ENCODE data around the gene NALCN.

The NALCN gene

DNA sequence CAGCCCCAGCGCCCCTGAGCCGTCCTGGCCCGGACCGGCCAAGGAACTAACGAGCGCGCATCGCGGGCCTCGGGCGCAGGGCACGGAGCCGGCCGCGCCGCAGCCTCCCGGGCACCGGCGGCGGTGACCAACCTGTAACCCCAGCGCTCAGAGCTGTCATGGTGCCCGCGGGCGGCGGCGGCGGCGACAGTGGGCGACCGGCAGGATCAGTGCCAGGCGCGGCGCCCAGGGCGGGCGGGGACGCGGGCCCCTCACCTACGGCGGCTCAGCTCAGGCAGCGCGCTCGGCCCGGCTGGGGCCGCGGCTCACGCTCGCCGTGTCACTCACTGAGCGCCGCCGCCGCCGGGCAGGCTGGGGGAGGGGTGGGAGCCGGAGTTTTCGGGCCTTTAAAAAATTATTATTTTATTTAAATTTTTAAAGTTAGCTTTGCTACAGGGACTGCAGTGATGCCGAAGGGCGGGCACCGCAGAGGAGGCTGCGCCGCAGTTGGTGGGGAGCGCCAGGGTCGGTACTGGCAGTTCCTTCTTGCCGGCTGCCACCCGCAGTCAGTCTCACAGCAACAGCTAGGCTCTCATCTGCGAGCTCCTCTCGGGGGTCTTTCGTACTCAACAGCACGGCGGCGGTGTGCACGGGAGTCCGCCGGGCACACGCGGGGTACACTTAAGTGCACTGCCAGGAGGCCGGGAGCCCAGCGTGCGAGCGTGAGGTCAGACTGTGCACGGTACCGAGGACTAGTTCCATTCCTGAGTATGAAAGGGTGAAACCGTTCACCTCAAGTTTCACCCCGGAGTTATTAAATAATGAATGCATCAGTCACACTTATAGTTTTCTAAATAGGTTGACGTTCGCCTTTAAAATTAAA lies at the start of gene NALCN:
Gene NALCN, minus strand, starts transcription at position 328 of the 862 bp plus-strand sequence. CDS start 17,382 bp downstream, outside the sequence.
- DNase-seq (ENCODE audit: low read depth), result no peak

DNA sequence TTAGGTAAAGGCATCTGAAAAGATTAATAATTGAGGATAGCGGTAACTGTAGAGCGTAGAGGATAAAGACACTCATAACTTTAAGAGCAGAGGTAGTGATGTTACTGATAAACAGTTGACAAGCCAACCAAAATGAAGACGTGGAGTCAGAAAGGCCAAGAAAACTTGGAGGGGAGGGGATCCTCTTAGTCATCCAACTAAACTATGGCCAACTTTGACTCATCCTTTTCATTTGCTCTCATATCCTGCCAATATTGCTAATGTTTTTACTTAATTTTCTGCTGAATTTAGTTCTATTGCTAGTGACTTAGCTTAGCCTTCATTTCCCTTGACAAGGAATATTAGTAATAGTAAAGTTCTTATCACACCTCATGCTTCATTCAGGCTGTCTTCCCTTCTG lies 49.6 kb upstream of the NALCN start:
- DNase-seq (ENCODE audit: low read depth), result no peak

DNA sequence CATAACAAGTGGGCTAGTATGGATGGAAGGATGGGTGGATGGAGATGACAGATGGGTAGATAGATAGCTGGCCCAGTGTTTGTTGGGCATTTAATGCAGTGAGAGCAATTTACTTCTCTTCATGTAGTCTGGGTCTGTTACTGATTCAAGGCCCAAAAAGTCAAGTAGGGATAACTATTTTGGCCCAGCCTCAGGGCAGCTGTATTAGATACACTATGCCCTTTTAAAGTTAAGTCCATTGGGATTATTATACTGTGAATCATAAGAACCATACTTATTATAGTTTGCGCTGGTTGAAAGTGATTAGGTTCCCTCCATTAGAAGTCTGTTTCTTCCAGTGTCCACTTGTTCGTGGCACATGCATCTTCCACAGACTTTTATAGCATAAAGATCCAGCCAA lies 40.9 kb upstream of the NALCN start:
- DNase-seq (ENCODE audit: low read depth), result no peak

DNA sequence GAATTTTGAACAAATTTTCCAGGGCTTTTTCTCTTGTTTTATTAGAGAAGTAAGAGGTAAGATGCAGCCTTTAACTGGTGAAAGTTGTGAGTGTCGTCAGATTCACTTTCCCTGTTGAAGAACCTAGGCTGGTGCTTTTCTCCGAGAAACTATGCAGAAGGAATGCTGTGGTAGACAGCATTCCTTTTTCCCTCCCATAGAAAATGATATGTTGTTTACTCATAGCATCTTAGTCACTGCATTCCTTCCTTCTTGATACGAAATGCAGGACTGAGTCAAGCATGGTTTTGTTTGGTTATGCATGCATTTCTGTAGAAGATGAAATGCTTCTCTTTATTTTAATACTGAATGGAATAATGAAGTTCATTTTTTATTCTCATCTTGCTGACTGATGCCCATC lies 39.6 kb upstream of the NALCN start:
- no peak for DNase-seq (ENCODE audit: low read depth)

DNA sequence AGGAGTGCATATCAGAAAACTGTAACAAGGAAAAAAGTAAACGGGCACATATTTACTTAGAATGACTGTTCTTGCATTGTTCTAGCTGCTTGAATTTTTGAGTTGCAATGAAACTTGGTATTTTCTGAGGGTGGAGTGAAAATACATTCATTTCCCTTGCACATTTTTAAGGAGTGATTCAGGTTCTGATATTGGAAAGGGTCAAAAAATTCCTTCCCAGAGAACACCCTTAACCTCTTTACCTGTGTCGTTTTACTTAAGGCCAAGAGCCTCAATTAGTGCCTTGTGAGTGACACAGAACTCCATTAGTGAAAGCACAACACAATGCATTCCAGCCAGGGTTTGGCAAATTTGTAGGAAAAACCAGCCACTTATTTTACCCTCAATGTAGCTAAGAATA lies 38.5 kb upstream of the NALCN start:
- no peak for DNase-seq (ENCODE audit: low read depth)

DNA sequence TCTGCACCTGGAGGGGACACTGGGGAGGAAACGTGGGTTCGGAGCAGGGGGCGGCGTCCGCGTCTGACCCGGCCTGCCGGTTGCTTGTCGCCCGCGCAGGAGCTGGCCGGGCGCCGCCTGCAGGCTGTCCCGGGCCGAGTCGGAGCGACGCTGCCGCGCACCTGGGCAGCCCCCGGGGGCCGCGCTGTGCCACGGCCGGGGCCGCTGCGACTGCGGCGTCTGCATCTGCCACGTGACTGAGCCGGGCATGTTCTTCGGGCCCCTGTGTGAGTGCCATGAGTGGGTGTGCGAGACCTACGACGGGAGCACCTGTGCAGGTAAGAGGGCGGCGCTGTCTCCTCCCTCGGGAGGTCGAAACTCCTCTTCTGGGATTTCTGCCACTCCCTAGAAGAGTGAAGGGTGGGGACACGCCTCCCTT lies 37.5 kb upstream of the NALCN start:
- DNase-seq (ENCODE audit: low read depth), result no peak

DNA sequence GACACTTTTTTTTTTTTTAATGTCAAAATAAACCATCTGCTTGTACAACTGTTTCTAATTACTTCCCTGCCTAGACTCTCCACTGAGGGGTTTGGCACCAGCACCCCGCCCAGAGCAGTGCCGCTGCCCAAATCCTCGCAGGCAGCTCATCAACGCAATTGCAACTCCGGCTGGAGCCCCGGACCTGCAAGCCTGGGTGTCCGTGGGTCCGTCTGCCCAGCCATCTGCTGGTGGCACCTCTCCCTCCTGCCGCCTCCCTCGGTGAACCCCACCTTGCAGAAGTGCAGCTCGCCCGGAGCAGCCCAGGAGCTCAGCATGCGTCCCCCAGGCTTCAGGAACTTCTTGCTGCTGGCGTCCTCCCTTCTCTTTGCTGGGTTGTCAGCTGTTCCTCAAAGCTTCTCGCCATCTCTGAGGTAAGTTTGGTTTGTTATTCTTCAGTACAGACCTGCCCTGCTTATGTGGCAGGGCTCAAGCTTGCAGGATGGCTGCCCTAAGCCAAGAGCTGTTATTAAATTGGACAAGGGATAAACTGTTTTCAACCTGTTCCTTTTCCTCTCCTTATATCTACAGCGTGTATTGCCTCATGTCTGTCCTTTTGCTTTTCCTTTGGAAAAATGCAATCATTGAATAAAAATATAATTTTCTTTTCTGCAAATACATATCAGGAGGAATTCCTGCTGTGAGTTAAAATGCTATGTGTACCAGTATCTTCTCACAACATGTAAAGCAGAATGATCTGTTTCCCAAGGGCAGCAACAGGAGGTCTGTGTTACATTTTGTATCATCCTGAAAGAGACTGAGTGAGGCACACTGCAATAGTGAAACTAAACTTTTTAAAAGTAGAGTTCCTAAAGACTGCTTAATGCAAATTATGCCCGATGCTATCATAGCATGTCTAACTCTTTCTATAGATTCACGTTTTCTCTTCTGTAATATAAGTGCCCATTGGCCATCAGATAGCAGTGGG lies 36.5 kb upstream of the NALCN start, which contains the start of gene ITGBL1:
Gene ITGBL1, plus strand, starts transcription at position 157 of the 967 bp plus-strand sequence. Its CDS starts 159 bp downstream, at position 316.
- no peak for DNase-seq (ENCODE audit: low read depth)

DNA sequence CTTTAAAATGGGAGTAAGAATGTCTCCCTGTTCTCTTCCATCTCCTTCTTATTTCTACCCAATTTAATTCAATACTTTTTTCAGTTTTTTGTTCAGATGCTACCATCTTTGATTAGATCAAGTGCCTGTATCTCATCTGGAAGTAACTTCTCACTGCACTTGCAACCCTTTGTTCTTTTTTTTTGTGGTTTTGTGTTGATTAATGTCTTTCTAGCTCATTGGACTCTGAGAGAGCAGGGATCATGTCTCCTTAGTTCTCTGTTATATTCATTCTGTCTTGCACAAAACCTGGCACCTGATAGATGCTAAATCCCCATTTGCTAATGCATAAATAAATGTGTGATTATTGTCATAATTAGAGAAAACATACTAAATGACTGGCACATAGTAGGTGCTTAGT lies 35.3 kb upstream of the NALCN start:
- DNase-seq (ENCODE audit: low read depth), result no peak

DNA sequence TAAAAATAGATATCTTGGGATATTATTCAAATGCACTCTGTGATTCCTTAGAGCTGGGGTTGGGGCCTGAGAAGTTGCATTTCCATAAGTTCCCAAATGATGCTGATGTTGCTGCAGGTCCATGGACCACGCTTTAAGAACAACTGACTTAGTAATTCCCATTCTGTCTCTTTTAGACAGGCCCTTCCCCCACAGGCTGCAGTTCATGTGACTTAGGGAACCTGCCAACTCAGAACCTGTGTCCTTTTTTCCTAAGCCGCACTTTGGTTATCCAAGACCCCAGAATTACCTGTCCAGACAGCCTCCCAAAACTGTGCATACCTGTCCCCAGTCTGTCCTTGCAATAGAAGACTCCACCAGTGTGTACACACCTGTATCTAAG lies 34.4 kb upstream of the NALCN start:
- DNase-seq (ENCODE audit: low read depth), result no peak

DNA sequence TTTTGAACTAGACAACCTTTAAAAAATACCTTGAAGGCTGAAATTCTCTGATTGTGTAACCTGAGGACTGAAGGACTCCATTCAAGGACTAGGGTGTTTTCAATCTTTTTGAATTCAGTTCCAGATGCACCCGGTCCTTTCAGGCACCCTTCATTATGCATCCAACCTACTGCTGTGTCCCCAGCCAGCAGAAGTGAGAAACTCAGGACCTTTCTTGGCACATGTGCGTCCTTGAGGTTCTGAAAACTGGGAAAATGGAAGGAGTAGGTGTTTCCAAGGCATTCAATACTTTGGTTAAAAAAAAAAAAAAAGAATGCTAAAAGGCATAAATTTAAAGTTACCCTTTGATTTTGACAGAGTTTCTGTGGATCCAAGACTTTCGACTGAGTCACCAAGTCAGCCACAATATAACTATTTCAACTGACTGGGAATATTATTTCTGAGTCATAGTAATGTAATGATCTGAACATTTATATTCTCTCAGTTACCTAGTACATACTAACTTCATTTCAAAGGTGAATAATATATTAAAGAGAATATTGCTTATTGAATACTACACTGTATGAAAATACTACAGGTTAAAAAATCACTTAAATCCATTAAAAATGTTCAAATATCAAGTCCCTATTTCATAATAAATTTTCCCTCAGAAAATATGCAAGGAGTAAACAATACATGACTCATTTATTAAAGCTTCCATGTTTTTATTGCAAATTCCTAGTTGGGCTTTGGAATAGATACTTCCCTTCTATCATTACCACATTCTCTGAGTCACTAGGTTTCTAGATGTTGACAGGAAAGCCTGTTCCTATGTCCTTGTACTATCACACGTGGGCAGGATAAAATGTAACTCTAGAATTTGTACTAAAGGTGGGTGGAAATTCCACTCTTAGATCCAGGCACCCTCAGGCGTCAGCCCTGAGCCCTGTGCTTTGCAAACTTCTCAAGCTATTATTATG lies 33.8 kb upstream of the NALCN start:
- no peak for DNase-seq (ENCODE audit: low read depth)

DNA sequence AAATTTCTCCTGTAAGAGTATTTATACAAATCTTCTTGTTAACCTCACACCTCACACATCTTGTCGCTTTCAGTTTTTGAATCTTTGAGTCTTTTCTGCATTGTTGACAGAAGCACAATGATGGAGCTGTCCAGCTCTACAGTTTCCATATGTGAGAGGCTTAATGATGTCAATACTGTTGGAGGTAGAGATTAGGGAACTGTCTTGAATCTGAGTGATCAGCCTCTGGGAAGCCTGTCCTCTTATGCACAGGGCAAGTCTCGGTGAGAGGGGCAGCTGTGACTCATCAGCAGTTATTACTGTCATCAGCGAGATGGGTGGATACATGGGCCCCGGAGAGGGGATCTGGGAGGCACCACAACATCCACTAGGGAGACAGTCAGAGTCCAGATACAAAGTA lies 31.5 kb upstream of the NALCN start:
- no peak for DNase-seq (ENCODE audit: low read depth)

DNA sequence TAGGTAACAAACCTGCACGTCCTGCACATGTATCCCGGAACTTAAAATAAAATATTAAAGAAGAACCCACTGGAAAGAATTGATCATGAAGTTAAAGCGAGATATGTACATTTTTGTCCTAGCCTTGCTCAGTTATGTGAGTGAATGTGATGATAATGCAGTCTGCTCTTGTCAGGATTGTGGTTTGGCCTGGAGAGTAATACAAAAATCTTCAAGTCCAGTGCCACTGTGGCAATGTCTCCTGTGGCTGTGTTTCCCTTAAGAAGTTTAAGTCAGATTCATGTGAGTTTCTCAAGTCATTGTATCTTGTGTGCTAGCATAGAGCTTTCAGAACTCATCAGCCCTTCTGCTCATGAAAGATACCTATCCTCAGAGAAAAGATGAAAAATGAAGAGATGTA lies 18.2 kb upstream of the NALCN start:
- DNase-seq (ENCODE audit: low read depth), result no peak

DNA sequence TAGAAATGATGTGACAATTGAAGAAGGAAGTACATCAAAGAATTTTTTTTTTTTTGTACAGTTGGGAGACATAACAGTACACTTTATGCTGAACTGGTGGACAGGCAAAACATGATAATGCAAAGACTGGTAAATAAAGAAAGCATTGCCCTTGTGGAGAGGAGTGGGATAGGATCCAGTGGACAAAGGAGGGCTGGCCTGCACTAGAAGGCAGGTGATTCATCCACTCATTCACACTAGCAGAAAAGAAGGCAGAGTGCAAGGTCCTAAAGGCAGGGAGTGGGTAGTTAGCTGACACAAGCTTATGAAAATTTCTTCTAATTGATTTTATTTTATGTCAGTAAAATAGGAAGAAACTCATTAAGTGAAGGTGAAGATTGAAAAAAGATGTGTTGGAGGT lies 17.6 kb upstream of the NALCN start:
- no peak for DNase-seq (ENCODE audit: low read depth)

DNA sequence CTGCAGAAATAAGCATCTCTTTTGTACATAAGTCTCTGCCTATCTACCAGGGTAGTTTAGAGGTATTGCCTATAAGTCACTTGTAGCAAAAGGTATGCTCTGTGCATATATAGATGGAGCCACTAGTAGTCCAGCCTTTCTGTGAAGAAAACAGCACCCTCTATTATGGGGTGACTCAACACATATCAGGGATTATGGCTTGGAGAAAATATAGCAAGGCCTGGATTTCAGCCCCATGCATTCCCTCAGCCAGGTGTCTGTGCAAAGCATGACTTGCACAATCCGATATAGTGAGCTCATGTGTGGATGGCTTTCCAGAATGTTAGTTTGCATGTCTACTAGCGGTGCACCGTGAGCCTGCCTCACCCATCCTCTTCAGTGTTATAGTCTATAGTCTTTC lies 13.4 kb upstream of the NALCN start:
- DNase-seq (ENCODE audit: low read depth), result no peak

DNA sequence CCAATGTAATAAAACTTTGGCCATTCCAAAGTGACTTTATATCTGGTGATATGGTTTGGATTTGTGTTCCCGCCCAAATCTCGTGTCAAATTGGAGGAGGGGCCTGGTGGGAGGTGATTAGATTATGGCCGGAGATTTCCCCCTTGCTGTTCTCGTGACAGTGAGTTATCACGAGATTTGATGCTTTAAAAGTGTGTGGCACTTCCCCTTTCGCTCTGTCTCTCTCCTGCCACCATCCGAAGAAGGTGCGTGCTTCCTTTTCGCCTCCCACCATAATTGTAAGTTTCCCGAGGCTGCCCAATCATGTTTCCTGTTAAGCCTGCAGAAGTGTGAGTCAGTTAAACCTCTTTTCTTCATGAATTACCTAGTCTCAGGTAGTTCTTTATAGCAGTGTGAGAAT lies 9.3 kb upstream of the NALCN start:
- DNase-seq (ENCODE audit: low read depth), result no peak

DNA sequence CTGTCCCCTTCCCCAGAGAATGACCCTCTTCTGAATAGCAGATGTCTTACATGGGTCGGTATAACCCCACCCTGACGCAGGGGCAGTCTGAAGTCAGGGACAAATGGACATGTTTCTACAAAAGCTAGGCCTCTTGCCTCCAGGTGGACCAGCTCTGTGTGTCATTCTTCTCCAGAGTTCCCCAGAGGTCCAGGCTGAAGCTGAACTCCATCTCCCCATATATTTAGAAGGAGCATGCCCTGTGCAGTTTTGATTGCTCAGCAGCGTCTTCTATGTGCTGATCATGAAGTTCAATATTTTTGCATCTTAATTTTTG lies 8.8 kb upstream of the NALCN start:
- DNase-seq (ENCODE audit: low read depth), result no peak

DNA sequence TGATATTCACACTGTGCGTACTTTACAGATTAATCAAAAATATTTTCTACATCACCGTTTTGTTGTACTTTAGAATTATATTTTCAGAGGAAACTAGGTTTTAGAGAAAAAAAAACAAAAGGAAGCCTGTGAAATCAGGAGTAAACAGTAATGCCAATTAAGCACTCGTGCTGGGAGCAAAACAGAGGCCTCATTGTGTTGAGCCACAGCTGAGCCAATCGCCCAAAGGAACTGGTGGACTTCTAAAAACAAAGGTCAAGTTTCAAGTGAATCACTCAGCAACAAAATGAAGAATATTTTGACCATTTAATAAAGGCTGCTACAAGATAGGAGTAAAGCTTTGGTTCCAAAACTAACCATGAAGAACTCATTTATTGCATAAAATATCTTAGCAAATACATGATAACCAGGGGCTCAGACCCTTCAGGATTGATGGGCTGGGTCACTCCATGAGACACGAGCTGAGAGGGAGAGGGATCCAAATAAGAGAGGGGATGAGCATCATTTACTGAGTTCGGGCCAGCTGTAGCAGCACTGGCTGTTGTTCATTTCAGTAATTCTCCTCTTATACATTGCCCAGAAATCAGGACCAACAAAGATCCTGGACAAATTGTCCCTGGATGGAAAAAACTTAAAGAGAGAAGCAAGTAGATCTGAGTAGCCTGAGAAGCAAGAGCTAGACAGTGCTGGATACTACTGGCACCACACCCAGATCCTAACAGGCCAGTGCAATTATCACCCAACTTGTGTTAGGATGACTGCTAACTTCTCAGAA lies 8.3 kb upstream of the NALCN start:
- DNase-seq (ENCODE audit: low read depth), result no peak

DNA sequence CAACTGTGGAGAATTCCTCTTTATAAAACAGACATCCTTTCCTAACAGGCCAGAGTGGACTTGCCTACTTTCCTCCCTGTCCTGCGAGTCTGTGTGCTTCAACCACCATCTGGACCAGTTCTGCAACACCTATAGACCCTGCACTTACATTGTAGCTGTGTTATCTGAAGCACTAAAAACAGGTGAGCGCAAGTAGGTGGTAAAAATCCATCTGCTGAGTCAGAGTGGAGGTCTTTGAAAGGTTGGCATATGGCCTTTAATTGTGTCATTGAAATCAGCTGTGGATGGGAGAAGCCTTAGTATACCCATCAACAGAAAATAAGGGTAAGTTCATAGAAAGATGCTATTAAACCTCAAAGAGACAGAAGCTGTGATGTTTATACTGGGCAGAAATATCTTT lies 7.6 kb upstream of the NALCN start:
- no peak for DNase-seq (ENCODE audit: low read depth)

DNA sequence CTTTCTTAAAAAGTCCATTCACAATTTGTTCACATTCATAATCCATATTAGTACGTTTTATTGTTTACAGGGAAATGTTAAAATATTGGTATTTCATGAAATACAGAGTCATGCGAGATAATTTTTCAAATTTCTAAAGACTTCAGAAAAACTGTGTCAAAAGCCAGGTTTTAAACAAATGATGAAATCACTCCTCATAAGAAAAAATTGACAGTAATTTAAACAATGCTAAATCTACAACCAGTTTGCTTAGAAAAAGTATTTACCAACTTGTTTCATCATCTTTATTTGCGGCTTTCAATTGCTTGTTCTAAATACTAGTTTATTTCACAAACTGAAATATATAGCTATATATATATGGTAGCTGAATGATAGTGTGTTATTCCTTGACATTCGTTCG lies 1.2 kb upstream of the NALCN start:
- no peak for DNase-seq (ENCODE audit: low read depth)

DNA sequence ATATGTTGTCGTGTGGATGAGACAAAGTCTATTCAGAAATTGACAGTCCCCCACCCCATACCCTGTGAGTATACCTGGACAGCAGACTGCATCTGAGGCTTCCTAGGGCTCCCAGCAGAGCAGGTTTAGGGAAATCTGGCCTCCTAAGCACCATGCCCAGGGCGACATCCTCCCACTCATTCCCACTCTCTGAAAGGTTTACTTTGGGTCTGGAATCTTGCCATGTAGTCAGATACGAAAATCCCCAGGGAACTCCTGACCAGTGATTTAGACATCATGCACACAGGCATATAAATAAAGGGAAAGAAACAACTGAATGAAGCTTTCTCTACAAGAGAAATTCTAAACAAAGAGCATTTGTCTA lies 717 bp upstream of the NALCN start:
- no peak for DNase-seq (ENCODE audit: low read depth)

Measured in stimulated activated CD8-positive, alpha-beta memory T cell treated with anti-CD3 and anti-CD28 coated beads, Interleukin-12 subunit alpha, Interleukin-12 subunit beta, amount 100 ng/mL, for 4 hours (primary cell).